ENCODE data around the gene LCP1.
A peak's percentile ranks its signal among the peaks of the same experiment; 100 is the strongest.

LCP1 gene

GRCh38 chr13:46121597-46122163, 60.3 kb downstream of the LCP1 start:
- Histone ChIP-seq H3K27me3 (ENCODE audit: control insufficient read depth, insufficient read depth, low read length) (no peaks in the 10 kb centered on the region), H3K4me1 (peaks cover 9% of the 10 kb centered on the region), H3K36me3 (ENCODE audit: control insufficient read depth, insufficient read depth, low read length) (no peaks in the 10 kb centered on the region), H3K79me2 (no peaks in the 10 kb centered on the region), H3K9ac (no peak overlapping the region), H3K4me2 (ENCODE audit: low read length) (no peak overlapping the region), H2AFZ (no peak overlapping the region), H3K9me3 (ENCODE audit: control insufficient read depth, low read length) (no peaks in the 10 kb centered on the region), H3K27ac (no peak overlapping the region), H3K4me3 (ENCODE audit: low read depth, low read length) (no peak overlapping the region)
- TF ChIP-seq CTCF (IDR thresholded peaks at IDR 0.05), result no peak

- H3K79me2 ChIP-seq, result no peaks in the 10 kb centered on the region
- H3K36me3 ChIP-seq (ENCODE audit: control insufficient read depth, insufficient read depth, low read length), result no peaks in the 10 kb centered on the region
- no peak overlapping the region for H3K4me2 ChIP-seq (ENCODE audit: low read length)
- H3K4me1 ChIP-seq, result peaks cover 7% of the 10 kb centered on the region
- H2AFZ ChIP-seq, result no peak overlapping the region
- peak overlapping the region; percentile 73 for H3K27ac ChIP-seq
- H3K27me3 ChIP-seq (ENCODE audit: control insufficient read depth, insufficient read depth, low read length), result no peaks in the 10 kb centered on the region
- no peak for TF ChIP-seq CTCF (IDR thresholded peaks at IDR 0.05)
- H3K4me3 ChIP-seq (ENCODE audit: low read depth, low read length), result no peak overlapping the region
- H3K9ac ChIP-seq, result no peak overlapping the region
- H3K9me3 ChIP-seq (ENCODE audit: control insufficient read depth, low read length), result no peaks in the 10 kb centered on the region
Measured at GRCh38 chr13:46121033-46121432, 60.9 kb downstream of the LCP1 start.

- Histone ChIP-seq H3K9me3 (ENCODE audit: control insufficient read depth, low read length) (no peaks in the 10 kb centered on the region), H3K27me3 (ENCODE audit: control insufficient read depth, insufficient read depth, low read length) (no peaks in the 10 kb centered on the region), H3K4me1 (peaks cover 7% of the 10 kb centered on the region), H3K4me2 (ENCODE audit: low read length) (no peak overlapping the region), H3K36me3 (ENCODE audit: control insufficient read depth, insufficient read depth, low read length) (no peaks in the 10 kb centered on the region), H2AFZ (peak overlapping the region; percentile 38), H3K79me2 (no peaks in the 10 kb centered on the region), H3K9ac (no peak overlapping the region), H3K4me3 (ENCODE audit: low read depth, low read length) (no peak overlapping the region), H3K27ac (peak overlapping the region; percentile 73)
- no peak for TF ChIP-seq CTCF (IDR thresholded peaks at IDR 0.05)
Measured at GRCh38 chr13:46119883-46120614, 61.9 kb downstream of the LCP1 start.

GRCh38 chr13:46116653-46117502, 65.1 kb downstream of the LCP1 start:
- no peak overlapping the region for H2AFZ ChIP-seq
- H3K9ac ChIP-seq, result no peak overlapping the region
- H3K9me3 ChIP-seq (ENCODE audit: control insufficient read depth, low read length), result no peaks in the 10 kb centered on the region
- peaks cover 7% of the 10 kb centered on the region for H3K4me1 ChIP-seq
- no peak overlapping the region for H3K4me2 ChIP-seq (ENCODE audit: low read length)
- no peak for TF ChIP-seq CTCF (IDR thresholded peaks at IDR 0.05)
- H3K79me2 ChIP-seq, result no peaks in the 10 kb centered on the region
- H3K27ac ChIP-seq, result no peak overlapping the region
- H3K4me3 ChIP-seq (ENCODE audit: low read depth, low read length), result no peak overlapping the region
- no peaks in the 10 kb centered on the region for H3K36me3 ChIP-seq (ENCODE audit: control insufficient read depth, insufficient read depth, low read length)
- H3K27me3 ChIP-seq (ENCODE audit: control insufficient read depth, insufficient read depth, low read length), result no peaks in the 10 kb centered on the region
